ENCODE results near the gene FAM234A. TPM values are rescaled to one million over a fixed set of nuclear protein-coding genes. Genes with fewer than 3 reads are reported as not detected.
"Not testable (repeated sequence)": the region's sequence is repeated elsewhere in the genome, so short reads cannot be mapped to it uniquely, and the experiment has no call there.

The FAM234A gene
- total RNA-seq, 1 donor from 2014 or later = 129 TPM

GRCh38 chr16:255183-255582 lies 20.6 kb downstream of the FAM234A start:
- no peak for TF ChIP-seq CTCF (IDR thresholded peaks at IDR 0.05; ENCODE audit: unreplicated experiment)
- Mint-ChIP-seq H3K4me1 (ENCODE audit: low read depth) (peaks cover 17% of the 10 kb centered on the region), H3K9me3 (ENCODE audit: low read depth) (no peaks in the 10 kb centered on the region), H3K27me3 (no peaks in the 10 kb centered on the region), H3K27ac (no peak overlapping the region), H3K36me3 (ENCODE audit: insufficient read depth) (peaks cover 31% of the 10 kb centered on the region), H3K4me3 (ENCODE audit: low read depth) (no peak overlapping the region)
- DNase-seq (ENCODE audit: low spot score, unreplicated experiment) = no peak

- not testable (repeated sequence) for H3K27me3 Mint-ChIP-seq; H3K4me3 Mint-ChIP-seq (ENCODE audit: low read depth); H3K9me3 Mint-ChIP-seq (ENCODE audit: low read depth); H3K4me1 Mint-ChIP-seq (ENCODE audit: low read depth); DNase-seq (ENCODE audit: low spot score, unreplicated experiment)
- H3K27ac Mint-ChIP-seq = peak overlapping the region; percentile 89
- H3K36me3 Mint-ChIP-seq (ENCODE audit: insufficient read depth) = peaks cover 35% of the 10 kb centered on the region
Observed at GRCh38 chr16:258091-258490, 23.5 kb downstream of the FAM234A start.

DNA sequence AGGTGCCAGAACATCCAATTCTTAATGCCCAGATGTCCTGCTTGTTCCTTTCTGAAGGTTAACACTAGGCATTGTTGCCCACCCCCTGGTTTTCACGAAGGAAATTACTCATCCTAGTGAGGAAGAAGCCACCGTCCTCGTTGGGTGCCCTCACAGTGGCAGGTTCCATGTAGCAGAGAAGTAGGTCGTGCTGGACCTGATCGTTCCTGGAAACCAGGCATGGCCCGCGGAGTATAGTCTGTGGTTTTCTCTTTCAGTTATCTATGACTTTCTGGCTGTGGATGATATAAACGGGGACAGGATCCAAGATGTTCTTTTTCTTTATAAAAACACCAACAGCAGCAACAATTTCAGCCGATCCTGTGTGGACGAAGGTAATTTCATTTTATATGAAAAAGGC lies 24.6 kb downstream of the FAM234A start:
- Mint-ChIP-seq H3K9me3 (ENCODE audit: low read depth) (no peaks in the 10 kb centered on the region), H3K27ac (no peak overlapping the region), H3K4me1 (ENCODE audit: low read depth) (peaks cover 2% of the 10 kb centered on the region), H3K4me3 (ENCODE audit: low read depth) (no peak overlapping the region), H3K27me3 (no peaks in the 10 kb centered on the region), H3K36me3 (ENCODE audit: insufficient read depth) (peaks cover 31% of the 10 kb centered on the region)
- no peak for TF ChIP-seq CTCF (IDR thresholded peaks at IDR 0.05; ENCODE audit: unreplicated experiment)
- DNase-seq (ENCODE audit: low spot score, unreplicated experiment) = no peak

GRCh38 chr16:259814-260253 lies 25.2 kb downstream of the FAM234A start:
- Mint-ChIP-seq H3K27me3 (no peaks in the 10 kb centered on the region), H3K4me1 (ENCODE audit: low read depth) (peaks cover 2% of the 10 kb centered on the region), H3K27ac (no peak overlapping the region), H3K4me3 (ENCODE audit: low read depth) (no peak overlapping the region), H3K9me3 (ENCODE audit: low read depth) (no peaks in the 10 kb centered on the region), H3K36me3 (ENCODE audit: insufficient read depth) (peaks cover 26% of the 10 kb centered on the region)
- TF ChIP-seq CTCF (IDR thresholded peaks at IDR 0.05; ENCODE audit: unreplicated experiment) = no peak
- no peak for DNase-seq (ENCODE audit: low spot score, unreplicated experiment)

DNA sequence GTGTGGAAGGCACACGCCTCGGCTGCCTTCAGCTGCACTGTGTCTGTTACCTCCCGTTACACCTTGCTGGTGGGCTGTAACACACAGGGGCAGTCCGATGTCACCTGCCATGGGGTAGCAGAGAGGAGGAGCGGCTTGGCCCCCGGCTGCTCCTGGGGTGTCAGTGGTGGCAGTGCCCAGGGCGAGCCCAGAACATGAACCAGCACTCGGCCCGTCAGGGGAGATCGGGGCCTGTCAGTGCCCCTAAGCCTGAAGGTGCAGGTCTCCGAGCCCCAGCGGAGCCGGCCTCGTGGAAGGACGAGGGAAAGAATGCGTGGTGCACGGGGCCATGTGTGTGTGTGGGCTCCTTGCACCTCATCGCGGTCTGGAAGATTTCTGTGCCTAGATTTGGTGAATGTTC lies 25.7 kb downstream of the FAM234A start:
- Mint-ChIP-seq H3K36me3 (ENCODE audit: insufficient read depth) (peaks cover 24% of the 10 kb centered on the region), H3K27ac (no peak overlapping the region), H3K4me1 (ENCODE audit: low read depth) (peaks cover 2% of the 10 kb centered on the region), H3K4me3 (ENCODE audit: low read depth) (no peak overlapping the region), H3K9me3 (ENCODE audit: low read depth) (no peaks in the 10 kb centered on the region), H3K27me3 (no peaks in the 10 kb centered on the region)
- no peak for DNase-seq (ENCODE audit: low spot score, unreplicated experiment)
- TF ChIP-seq CTCF (IDR thresholded peaks at IDR 0.05; ENCODE audit: unreplicated experiment) = no peak

DNA sequence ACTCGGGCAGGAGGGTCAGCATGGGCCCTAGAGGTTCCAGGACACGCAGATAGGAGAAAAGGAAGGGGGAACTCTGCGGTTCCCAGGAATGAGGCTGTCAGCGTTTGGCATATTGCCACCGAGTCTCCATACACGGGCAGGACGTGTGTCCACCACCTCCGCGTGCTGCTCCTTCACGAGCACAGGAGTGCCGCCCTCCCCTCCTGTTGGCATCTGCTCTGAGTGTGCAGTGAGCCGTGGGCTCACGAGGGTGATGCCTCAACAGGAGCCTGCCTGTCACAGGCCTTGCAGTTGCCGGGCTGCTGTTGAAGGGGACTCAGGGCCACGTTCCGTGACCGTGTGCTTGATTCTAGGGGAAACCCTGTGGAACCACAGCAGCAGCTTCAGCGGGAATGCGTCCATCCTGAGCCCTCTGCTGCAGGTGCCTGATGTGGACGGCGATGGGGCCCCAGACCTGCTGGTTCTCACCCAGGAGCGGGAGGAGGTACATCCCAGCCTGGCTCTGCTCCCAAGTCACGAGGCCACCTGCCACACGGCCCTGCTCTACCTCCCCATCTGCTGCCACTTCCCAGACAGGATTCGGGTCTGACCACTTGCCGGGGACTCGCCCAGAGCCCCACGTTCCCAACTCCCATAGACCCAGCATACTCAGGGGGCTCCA lies 26.5 kb downstream of the FAM234A start:
- Mint-ChIP-seq H3K36me3 (ENCODE audit: insufficient read depth) (peaks cover 19% of the 10 kb centered on the region), H3K27ac (no peak overlapping the region)
- TF ChIP-seq CTCF (IDR thresholded peaks at IDR 0.05; ENCODE audit: unreplicated experiment) = no peak

More for the DNA sequence above, 26.5 kb downstream of the FAM234A start:
- Mint-ChIP-seq H3K4me3 (ENCODE audit: low read depth) (no peak overlapping the region), H3K4me1 (ENCODE audit: low read depth) (peaks cover 2% of the 10 kb centered on the region), H3K27me3 (no peaks in the 10 kb centered on the region), H3K9me3 (ENCODE audit: low read depth) (no peaks in the 10 kb centered on the region)
- no peak for DNase-seq (ENCODE audit: low spot score, unreplicated experiment)

Measured in progenitor cell of endocrine pancreas (in vitro differentiated cells).